Bronchial epithelial cell (primary cell): ENCODE data around the gene NEDD4L. TPM values are rescaled to one million over a fixed set of nuclear protein-coding genes. Genes with fewer than 3 reads are reported as not detected.
A peak's percentile ranks its signal among the peaks of the same experiment; 100 is the strongest.

ENCODE experiments used
- DNase-seq: peaks from one replicate; pipeline ENCODE4 v3.0.0-alpha.2; 2010; ENCODE audit warnings: low read depth
- FAIRE-seq: peaks from 2 replicates; lab custom pipeline; 2011; peaks lifted over from hg19 to GRCh38; lab: Jason Lieb, UNC
- H3K27me3 ChIP-seq: 2 replicates; pipeline ENCODE4 v1.5.1; 2011; ENCODE audit warnings: low read length; ENCODE audit not compliant: control insufficient read depth, insufficient read depth
- H3K36me3 ChIP-seq: 2 replicates; pipeline ENCODE4 v1.5.1; 2011; ENCODE audit warnings: low read length; ENCODE audit not compliant: control insufficient read depth, insufficient read depth
- H3K4me3 ChIP-seq: 2 replicates; pipeline ENCODE4 v1.5.1; 2011; ENCODE audit warnings: mild to moderate bottlenecking, low read depth, low read length, control low read depth
- CTCF ChIP-seq: IDR thresholded peaks from 2 replicates; pipeline ENCODE4 v1.5.1; 2011; ENCODE audit warnings: mild to moderate bottlenecking, moderate library complexity, low read length, control low read depth, inconsistent platforms; ENCODE audit not compliant: insufficient read depth, severe bottlenecking
- total RNA-seq: library from RNA; depleted of rRNA; stranded (reverse); fragments of >200 nt; gene quantifications from 2 replicates; pipeline ENCODE4 v1.2.1, GENCODE V29; 2014

Gene NEDD4L
- total RNA-seq, 1 donor from 2014 or later = 11.3 TPM

DNA sequence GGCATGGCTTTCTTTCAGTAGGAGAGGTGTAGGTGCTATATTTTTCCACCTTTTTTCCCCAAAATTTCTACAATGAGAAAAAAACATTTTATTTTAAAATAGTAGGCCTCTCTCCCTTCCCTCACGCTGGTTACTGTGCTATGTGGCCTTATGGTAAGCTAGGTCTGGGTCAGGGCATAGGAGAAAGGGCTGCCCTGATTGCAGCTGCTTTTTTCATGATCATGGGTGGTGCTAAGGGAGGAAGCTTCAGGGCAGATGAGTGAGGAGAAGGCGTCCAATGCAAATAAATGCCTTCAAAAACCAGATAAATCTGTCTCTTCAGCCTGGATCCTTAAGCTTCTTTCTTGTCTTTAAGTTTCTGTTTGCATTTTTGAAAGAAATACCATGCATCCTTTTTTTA, 338.4 kb downstream of the NEDD4L start:
- no peak for FAIRE-seq
- no peak for DNase-seq
- Histone ChIP-seq H3K4me3 (no peak overlapping the region), H3K27me3 (no peaks in the 10 kb centered on the region), H3K36me3 (peaks cover 18% of the 10 kb centered on the region)
- TF ChIP-seq CTCF = no peak

DNA sequence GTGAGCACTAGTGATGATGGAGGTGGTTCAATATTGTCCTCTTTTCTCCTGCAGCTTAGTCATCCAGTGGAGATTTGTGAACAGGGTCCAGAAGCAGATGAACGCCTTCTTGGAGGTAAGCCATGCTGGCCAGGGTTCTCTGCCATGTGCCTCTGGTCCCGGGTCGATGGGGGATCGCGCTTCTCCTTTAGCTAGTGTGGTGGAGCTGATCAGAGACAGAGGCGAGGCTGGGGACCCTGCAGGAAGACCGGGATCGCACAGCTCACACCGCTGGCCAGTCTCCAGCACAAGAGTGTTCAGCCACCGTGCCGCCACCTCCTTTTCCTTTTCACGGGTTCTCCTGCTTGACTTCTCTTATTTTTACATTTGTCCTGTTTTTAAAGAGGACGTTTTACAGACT, 341.4 kb downstream of the NEDD4L start:
- TF ChIP-seq CTCF = no peak
- DNase-seq (no peak), FAIRE-seq (no peak)
- peaks cover 21% of the 10 kb centered on the region for H3K36me3 ChIP-seq
- H3K27me3 ChIP-seq = no peaks in the 10 kb centered on the region
- H3K4me3 ChIP-seq = no peak overlapping the region

- no peak for DNase-seq
- no peaks in the 10 kb centered on the region for H3K27me3 ChIP-seq
- no peak overlapping the region for H3K4me3 ChIP-seq
- H3K36me3 ChIP-seq = peaks cover 26% of the 10 kb centered on the region
- TF ChIP-seq CTCF = no peak
- no peak for FAIRE-seq
These were observed 342.8 kb downstream of the NEDD4L start for GRCh38 chr18:58386780-58387179.

DNA sequence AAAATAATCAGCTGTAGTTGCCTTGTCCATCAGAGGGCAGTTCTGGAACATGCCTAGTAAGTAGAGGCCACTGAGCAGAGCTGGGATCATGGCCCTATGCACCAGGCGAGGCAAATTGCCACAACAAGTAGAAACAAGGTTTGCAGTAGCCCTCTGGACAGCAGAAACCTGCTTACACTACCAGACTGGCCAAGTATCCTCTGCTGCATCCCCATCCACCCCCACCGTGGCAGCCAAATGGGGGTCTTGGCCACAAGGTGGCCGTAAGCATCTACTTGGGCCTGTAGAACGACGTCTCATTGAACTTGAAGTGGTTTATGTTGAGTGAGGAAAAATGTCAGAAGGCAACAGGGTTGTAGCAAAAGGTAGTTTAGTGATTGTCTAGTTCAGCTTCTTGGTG, 343.7 kb downstream of the NEDD4L start:
- Histone ChIP-seq H3K36me3 (peaks cover 25% of the 10 kb centered on the region), H3K4me3 (no peak overlapping the region), H3K27me3 (no peaks in the 10 kb centered on the region)
- DNase-seq (no peak), FAIRE-seq (no peak)
- TF ChIP-seq CTCF = no peak

- H3K36me3 ChIP-seq = peaks cover 24% of the 10 kb centered on the region
- no peak for TF ChIP-seq CTCF
- FAIRE-seq = peak; percentile 93
- no peak overlapping the region for H3K4me3 ChIP-seq
- no peaks in the 10 kb centered on the region for H3K27me3 ChIP-seq
- DNase-seq = no peak
These were observed 344.7 kb downstream of the NEDD4L start for GRCh38 chr18:58388736-58389135.

DNA sequence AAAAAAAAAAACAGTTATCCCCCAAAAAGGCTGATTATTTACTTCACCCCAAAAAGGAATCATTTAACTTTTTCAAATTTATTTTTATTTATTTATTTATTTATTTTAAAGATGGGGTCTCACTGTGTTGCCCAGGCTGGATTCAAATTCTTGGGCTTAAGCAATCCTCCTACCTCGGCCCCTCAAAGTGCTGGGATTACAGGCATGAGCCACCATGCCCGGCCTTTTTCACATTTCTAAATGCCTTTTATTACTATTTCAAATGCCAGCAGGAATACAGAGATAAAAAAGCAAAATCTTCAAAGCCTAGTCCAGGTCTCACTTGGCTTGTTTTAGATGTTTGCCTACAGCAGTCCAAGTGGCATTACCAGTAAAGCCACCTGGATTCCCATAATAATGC, 345.7 kb downstream of the NEDD4L start:
- FAIRE-seq (no peak), DNase-seq (no peak)
- peaks cover 19% of the 10 kb centered on the region for H3K36me3 ChIP-seq
- H3K27me3 ChIP-seq = no peaks in the 10 kb centered on the region
- TF ChIP-seq CTCF = no peak
- H3K4me3 ChIP-seq = no peak overlapping the region
